ENCODE results near the gene C17orf67. TPM values are rescaled to one million over a fixed set of nuclear protein-coding genes. Genes with fewer than 3 reads are reported as not detected.
A peak's percentile ranks its signal among the peaks of the same experiment; 100 is the strongest.

The C17orf67 gene
- total and polyA plus RNA-seq, 2 of the 13 experiments (the other 11 are each of a cell fraction or from before 2014, with no cell fraction given), result 0.41 to 0.86 TPM

- no peak for TF ChIP-seq CERS6 (CRISPR knock-in tag; IDR thresholded peaks at IDR 0.05)
- TF ChIP-seq ZFP36 (IDR thresholded peaks at IDR 0.05; ENCODE audit: borderline replicate concordance, low read depth, low read length, partially characterized antibody), result no peak
- TF ChIP-seq SP2 (CRISPR knock-in tag; IDR thresholded peaks at IDR 0.05), result no peak
- TF ChIP-seq NFYB (CRISPR knock-in tag; IDR thresholded peaks at IDR 0.05), result no peak
- TF ChIP-seq MXD3 (CRISPR knock-in tag; IDR thresholded peaks at IDR 0.05), result no peak; the same call in 1 of the 2 replicates
- TF ChIP-seq NFE2L2 (IDR thresholded peaks at IDR 0.05; ENCODE audit: low read length), result no peak
- no peak for TF ChIP-seq RBM22 (optimal IDR thresholded peaks at IDR 0.05; ENCODE audit: low read length)
- TF ChIP-seq ZMAT5 (CRISPR knock-in tag; IDR thresholded peaks at IDR 0.05; ENCODE audit: borderline replicate concordance, low read depth), result no peak
- no peak for TF ChIP-seq MAFF (IDR thresholded peaks at IDR 0.05; ENCODE audit: low read depth, low read length)
- TF ChIP-seq HOXA3 (CRISPR knock-in tag; IDR thresholded peaks at IDR 0.05), result peak; percentile 47; the same call in 1 of the 2 replicates
- TF ChIP-seq ZNF180 (CRISPR knock-in tag; IDR thresholded peaks at IDR 0.05; ENCODE audit: borderline replicate concordance, low read depth), result no peak
- no peak for TF ChIP-seq REXO4 (CRISPR knock-in tag; IDR thresholded peaks at IDR 0.05; ENCODE audit: borderline replicate concordance)
- TF ChIP-seq MIER2 (CRISPR knock-in tag; IDR thresholded peaks at IDR 0.05), result 0 out of 2 replicates have a peak, but pooled peaks have one; percentile 37
- TF ChIP-seq MATR3 (CRISPR knock-in tag; IDR thresholded peaks at IDR 0.05), result no peak
- no peak for TF ChIP-seq SRSF4 (IDR thresholded peaks at IDR 0.05; ENCODE audit: low read depth, low read length, poor library complexity, severe bottlenecking)
- no peak; the same call in 1 of the 2 replicates for TF ChIP-seq NKX3-1 (CRISPR knock-in tag; IDR thresholded peaks at IDR 0.05)
- TF ChIP-seq MYC (CRISPR knock-in tag; IDR thresholded peaks at IDR 0.05; ENCODE audit: borderline replicate concordance), result peak; percentile 52; the same call in 1 of the 2 replicates
- TF ChIP-seq TCF12 (IDR thresholded peaks at IDR 0.05), result no peak
- TF ChIP-seq TCF12 (CRISPR knock-in tag; IDR thresholded peaks at IDR 0.05), result peak; percentile 58; the same call in 1 of the 2 replicates
- no peak for TF ChIP-seq CREM (IDR thresholded peaks at IDR 0.05)
- no peak for TF ChIP-seq CREM (CRISPR knock-in tag; IDR thresholded peaks at IDR 0.05)
- peak; percentile 10; the same call in 1 of the 2 replicates for TF ChIP-seq PATZ1 (CRISPR knock-in tag; IDR thresholded peaks at IDR 0.05)
- peak; percentile 72; the same call in 1 of the 2 replicates for TF ChIP-seq ZNF501 (CRISPR knock-in tag; IDR thresholded peaks at IDR 0.05)
- TF ChIP-seq TBP (CRISPR knock-in tag; IDR thresholded peaks at IDR 0.05), result no peak
- no peak for TF ChIP-seq IRF1 (CRISPR knock-in tag; IDR thresholded peaks at IDR 0.05; ENCODE audit: low read depth)
- no peak for TF ChIP-seq ZNF570 (CRISPR knock-in tag; IDR thresholded peaks at IDR 0.05; ENCODE audit: borderline replicate concordance)
- TF ChIP-seq ZNF230 (CRISPR knock-in tag; IDR thresholded peaks at IDR 0.05), result 0 out of 2 replicates have a peak, but pooled peaks have one; percentile 53
Observed at GRCh38 chr17:56833057-56833808, 487 bp downstream of the C17orf67 start (continued).
